CD4-positive, alpha-beta T cell treated with Interferon alpha-2 for 1 hour (primary cell): ENCODE measurements around the gene GOLGA3.
A peak's percentile ranks its signal among the peaks of the same experiment; 100 is the strongest.
"Not testable (repeated sequence)": the region's sequence is repeated elsewhere in the genome, so short reads cannot be mapped to it uniquely, and the experiment has no call there.

Source experiments
- DNase-seq, 2 donors: peaks; one replicate each; pipeline ENCODE4 v3.0.0-alpha.2; 2020 to 2022

Gene GOLGA3

GRCh38 chr12:132809391-132809790 lies 19.3 kb downstream of the GOLGA3 start:
- DNase-seq: peak; percentile 31 to 34

GRCh38 chr12:132807295-132808092 lies 21.2 kb downstream of the GOLGA3 start:
- no peak for DNase-seq

- DNase-seq: no peak
Observed at GRCh38 chr12:132806857-132807256, 21.8 kb downstream of the GOLGA3 start.

- no peak for DNase-seq
Observed at GRCh38 chr12:132804426-132804861, 24.2 kb downstream of the GOLGA3 start.

DNA sequence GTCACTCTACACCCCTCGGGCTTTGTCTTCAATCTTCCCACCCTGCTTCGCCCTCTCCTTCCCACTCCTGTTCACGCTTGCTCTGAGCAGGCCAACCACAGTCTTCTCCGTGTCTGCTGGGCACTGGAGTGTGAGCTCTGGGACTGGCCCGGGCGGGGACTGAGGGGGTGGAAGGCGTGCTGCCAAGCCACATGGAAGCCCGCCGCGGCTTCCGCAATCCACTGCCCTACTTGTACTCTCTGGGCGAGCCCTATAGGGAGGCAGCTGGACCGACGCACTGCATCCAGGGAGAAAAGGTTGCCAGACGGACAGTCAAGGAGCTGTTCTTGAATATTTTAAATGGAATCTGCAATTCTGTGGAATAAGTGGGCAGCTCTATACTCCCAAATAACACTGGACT lies 24.8 kb downstream of the GOLGA3 start:
- DNase-seq: no peak

DNA sequence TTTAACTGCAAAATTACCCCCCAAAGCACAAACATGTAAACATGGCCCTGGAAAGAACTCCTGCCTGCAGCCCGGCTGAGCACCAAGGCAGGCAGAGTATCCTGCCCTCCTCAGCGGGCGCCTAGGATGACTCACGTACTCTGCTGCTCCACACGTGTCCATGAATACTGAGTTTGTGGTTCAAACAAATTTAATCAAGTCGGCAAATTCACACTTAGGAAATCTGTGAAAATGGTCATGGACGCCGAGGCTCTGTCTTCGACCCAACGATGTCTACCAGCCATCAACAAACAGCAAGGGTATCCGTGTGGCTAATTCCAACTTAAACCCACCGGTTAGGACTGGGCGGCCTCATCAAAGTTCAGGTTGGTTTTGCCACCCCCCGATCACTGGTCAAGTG lies 25.5 kb downstream of the GOLGA3 start:
- no peak for DNase-seq

DNA sequence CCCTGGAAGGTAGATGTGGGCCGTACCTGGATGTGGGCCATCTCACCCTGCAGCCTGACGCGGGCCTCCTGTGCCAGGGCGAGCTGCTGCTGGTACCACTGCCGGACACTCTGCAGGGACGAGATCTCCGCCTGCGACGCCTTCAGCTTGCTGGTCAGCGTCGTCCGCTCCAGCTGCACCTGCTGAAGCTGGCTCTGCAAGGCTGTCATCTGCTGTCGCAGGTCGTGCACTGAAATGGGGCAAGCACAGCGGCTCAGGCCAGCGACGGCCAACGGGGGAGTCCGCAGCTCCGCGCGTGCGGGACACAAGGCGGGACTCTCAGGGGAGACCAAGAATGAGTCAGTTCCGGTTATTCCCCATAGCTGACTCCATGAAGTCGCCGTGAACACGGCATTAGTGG lies 26.9 kb downstream of the GOLGA3 start:
- DNase-seq: no peak

GRCh38 chr12:132798836-132799235 lies 29.8 kb downstream of the GOLGA3 start:
- no peak for DNase-seq

- no peak for DNase-seq
Observed at GRCh38 chr12:132797820-132798570, 30.7 kb downstream of the GOLGA3 start.

DNA sequence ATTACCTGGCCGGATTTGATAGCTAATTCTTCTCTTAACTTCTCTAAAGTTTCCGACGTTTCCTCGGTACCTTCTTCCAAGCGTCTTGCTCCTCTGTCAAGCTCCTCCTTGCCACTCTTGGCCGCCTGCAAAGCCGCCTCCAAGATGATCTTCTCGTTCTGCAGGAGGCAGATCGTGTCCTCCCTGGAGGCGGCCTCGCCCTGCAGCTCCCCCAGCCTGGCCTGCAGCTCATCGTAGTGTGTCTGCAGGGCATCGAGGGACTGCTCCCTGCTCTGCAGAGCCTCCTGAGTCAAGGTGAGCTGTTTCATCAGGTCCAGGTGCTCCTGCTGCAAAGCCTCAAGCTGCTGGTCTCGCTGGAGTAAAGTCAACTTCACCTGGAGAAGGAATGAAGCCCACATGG lies 32.8 kb downstream of the GOLGA3 start:
- no peak for DNase-seq

GRCh38 chr12:132791940-132792339 lies 36.7 kb downstream of the GOLGA3 start:
- DNase-seq: not testable (repeated sequence)

DNA sequence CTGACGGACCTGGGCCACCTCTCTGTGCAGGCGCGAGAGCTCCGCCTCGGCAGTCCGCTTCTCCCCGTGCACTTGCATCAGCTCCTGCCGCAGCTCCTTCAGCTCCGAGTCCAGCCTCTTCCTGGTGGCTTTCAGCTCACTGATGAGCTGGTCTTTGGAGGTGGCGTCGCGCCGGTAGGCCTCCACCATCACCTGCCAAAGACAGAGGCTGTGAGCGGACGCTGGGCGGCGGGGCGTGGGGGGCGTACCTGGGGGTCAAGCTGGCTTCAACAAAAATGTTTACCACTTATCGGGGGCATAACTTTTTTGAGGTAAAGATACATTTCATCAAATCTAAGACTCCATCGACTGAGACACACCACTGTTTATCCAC lies 39.6 kb downstream of the GOLGA3 start:
- DNase-seq: no peak

- DNase-seq: no peak
Observed at GRCh38 chr12:132788375-132789098, 40.1 kb downstream of the GOLGA3 start.

- no peak for DNase-seq
Observed at GRCh38 chr12:132787877-132788276, 40.8 kb downstream of the GOLGA3 start.

DNA sequence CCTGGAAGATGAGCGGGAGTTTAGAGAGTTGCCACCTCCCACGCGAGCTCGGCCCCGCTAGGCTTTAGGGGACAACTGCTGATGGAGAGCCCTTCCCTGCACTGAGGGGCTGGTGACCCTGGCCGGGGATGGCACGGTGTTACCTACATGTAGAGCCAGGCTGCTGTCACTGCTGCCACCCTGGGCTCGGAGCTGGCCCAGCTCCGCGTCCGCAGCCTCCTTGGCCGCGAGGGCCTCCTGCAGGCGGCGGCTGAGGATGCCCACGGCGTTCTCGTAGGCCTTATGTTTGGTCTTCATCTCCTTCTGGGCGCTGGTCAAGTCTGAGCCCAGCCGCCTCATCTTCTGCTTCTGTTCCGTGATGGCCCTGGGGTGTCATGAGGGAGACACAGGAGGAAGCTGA lies 42.5 kb downstream of the GOLGA3 start:
- no peak for DNase-seq

- no peak for DNase-seq
Observed at GRCh38 chr12:132784580-132784979, 44.1 kb downstream of the GOLGA3 start.

- DNase-seq: no peak
Observed at GRCh38 chr12:132783917-132784531, 44.6 kb downstream of the GOLGA3 start.

- no peak for DNase-seq
Observed at GRCh38 chr12:132781938-132782337, 46.7 kb downstream of the GOLGA3 start.

DNA sequence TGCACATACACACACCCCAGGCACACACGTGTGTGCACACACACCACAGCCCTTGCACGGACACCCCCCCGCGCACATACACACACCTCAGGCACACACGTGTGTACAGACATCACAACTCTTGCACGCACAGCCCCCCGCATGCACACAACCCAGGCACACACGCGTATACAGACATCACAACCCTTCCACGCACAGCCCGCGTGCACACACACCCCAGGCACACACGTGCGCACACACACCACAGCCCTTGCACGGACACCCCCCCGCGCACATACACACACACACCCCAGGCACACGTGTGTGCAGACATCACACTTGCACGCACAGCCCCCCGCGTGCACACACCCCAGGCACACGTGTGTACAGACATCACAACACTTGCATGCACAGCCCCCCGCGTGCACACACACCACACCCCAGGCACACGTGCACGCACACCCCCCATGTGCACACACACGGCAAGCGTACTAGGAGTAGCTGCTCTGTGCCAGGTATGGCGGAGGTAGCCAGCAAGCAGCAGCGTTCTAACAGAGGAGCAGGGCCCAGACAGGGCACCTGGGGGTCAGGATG lies 48.8 kb downstream of the GOLGA3 start:
- DNase-seq: no peak

- no peak for DNase-seq
Observed at GRCh38 chr12:132777614-132778013, 51.1 kb downstream of the GOLGA3 start.

DNA sequence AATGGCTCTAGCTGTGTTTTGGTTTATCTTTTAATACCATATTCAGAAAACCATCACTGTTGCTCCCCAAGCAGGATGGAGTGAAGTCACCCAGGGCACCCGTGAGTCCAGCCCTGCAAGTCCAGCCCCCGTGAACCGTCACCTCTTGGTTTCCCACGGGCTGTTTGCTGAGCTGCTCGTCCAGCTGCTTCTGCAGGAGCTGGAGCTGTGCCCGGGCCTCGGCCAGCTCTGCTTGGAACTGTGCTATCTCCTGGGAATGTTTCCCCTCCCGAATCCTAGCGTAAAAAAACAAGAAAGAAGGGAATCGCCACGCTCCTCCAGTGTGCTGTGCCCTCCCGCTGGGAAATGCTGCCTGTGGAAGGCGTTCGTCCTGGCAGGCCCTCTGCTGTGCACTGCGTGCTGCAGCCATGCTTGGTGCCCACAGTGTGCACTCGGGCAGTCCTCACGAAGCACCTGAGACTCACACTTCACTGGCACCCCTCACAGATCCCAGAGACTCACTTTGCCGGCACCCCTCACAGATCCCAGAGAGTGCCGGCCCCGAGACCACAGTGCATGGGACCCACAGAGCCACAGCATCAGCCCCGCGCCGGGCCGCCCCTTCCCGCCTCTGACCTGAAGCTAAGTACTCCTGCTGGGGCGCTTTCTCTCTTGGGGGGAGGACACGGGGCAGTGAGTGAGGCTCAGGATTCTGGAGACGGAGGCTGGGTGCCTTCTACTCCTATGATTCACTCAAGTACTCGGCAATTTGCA lies 51.7 kb downstream of the GOLGA3 start:
- DNase-seq: no peak

- DNase-seq: not testable (repeated sequence)
Observed at GRCh38 chr12:132776230-132776625, 52.4 kb downstream of the GOLGA3 start.
